ENCODE measurements around the gene PDE4D.

PDE4D gene

DNA sequence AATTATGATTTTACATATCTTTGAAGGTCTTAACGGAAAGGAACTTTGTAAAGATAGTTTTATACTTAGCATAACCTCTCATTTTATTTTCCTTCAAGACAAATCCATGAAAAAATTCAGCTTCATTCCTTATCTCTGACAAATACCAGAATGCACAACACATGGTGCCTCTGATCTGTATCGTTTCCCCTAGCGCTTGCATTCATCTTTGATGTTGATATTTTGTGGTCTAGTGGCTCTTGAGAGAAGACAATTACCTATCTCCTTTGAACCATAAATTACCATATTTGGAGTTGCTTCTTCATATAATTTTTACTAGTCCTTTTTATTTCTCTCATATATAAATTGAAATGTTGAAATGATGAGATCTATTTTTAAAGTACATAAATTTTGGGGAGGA lies 551.3 kb downstream of the PDE4D start:
- H3K27ac ChIP-seq, result no peak overlapping the region
- TF ChIP-seq, protein P1, sequence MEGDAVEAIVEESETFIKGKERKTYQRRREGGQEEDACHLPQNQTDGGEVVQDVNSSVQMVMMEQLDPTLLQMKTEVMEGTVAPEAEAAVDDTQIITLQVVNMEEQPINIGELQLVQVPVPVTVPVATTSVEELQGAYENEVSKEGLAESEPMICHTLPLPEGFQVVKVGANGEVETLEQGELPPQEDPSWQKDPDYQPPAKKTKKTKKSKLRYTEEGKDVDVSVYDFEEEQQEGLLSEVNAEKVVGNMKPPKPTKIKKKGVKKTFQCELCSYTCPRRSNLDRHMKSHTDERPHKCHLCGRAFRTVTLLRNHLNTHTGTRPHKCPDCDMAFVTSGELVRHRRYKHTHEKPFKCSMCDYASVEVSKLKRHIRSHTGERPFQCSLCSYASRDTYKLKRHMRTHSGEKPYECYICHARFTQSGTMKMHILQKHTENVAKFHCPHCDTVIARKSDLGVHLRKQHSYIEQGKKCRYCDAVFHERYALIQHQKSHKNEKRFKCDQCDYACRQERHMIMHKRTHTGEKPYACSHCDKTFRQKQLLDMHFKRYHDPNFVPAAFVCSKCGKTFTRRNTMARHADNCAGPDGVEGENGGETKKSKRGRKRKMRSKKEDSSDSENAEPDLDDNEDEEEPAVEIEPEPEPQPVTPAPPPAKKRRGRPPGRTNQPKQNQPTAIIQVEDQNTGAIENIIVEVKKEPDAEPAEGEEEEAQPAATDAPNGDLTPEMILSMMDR (IDR thresholded peaks at IDR 0.05), result no peak
- no peak for TF ChIP-seq ZFX (IDR thresholded peaks at IDR 0.05; ENCODE audit: borderline replicate concordance)

DNA sequence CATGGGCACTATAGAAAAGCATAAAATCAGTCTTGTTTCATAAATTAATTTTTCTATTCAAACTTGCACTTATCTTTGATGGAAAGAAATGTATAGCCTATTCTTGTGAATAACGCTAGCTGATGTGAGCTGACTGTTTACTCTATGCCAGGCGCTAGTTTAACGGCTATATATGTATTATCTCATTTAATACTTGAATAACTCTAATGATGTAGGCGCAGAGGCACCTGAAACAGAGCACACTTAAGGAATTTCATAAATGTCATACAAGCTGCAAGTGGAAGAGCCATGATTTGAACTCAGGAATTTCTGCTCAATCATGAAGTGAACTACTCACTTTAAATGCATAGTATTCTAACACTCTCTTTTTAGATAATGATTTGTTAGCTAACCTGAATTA lies 551.8 kb downstream of the PDE4D start:
- TF ChIP-seq, protein P1 (IDR thresholded peaks at IDR 0.05), result no peak
- TF ChIP-seq ZFX (IDR thresholded peaks at IDR 0.05; ENCODE audit: borderline replicate concordance), result no peak
- H3K27ac ChIP-seq, result no peak overlapping the region

DNA sequence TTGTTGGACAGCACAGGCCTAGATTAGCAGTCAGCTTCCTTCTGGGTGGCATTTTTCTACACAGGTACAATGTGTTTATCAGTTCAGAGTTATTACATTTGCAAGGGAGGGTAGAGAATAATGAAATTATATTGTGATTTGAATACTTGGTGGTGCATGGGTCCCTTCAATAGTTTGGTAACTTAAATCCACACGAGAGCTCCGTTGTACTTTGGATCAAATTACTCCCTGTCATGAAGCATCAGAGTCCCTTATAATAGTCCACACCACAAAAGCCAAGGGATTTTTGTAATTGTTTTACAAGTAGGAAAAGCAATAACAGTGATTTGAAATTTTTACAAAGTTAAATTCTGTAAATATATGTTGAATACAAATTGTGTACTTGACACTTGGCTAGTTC lies 552.4 kb downstream of the PDE4D start:
- no peak for TF ChIP-seq ZFX (IDR thresholded peaks at IDR 0.05; ENCODE audit: borderline replicate concordance)
- TF ChIP-seq, protein P1 (IDR thresholded peaks at IDR 0.05), result no peak
- no peak overlapping the region for H3K27ac ChIP-seq

DNA sequence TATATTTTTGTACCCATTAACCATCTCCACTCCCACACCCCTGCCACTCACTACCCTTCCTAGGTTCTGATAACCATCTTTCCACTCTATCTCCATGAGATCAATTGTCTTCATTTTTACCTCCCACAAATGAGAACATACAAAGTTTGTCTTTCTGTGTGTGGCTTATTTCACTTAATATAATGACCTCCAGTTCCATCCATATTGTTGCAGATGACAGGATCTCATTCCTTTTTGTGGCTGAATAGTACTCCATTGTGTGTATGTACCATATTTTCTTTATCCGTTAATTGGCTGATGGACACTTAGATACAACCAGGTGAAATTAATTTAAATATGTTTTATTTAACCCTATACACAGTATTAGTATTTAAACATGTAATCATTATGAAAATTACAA lies 552.9 kb downstream of the PDE4D start:
- TF ChIP-seq, protein P1 (IDR thresholded peaks at IDR 0.05), result no peak
- no peak for TF ChIP-seq ZFX (IDR thresholded peaks at IDR 0.05; ENCODE audit: borderline replicate concordance)
- H3K27ac ChIP-seq, result no peak overlapping the region

DNA sequence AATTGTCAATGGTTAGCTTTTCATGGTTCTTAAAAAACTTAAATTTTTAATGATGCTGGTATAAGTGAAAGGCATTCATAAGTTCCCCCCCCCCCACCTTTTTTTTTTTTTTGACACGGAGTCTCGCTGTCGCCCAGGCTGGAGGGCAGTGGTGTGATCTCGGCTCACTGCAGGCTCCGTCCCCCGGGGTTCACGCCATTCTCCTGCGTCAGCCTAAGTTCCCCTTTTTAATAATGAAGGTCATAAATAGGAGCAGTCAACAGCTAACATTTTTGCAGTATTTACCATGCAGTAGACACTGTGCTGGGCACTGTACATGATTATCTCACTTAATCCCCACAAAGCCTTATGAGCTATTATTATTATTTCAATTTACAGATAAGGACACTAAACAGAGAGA lies 556.3 kb downstream of the PDE4D start:
- H3K27ac ChIP-seq, result no peak overlapping the region
- TF ChIP-seq, protein P1 (IDR thresholded peaks at IDR 0.05), result no peak
- TF ChIP-seq ZFX (IDR thresholded peaks at IDR 0.05; ENCODE audit: borderline replicate concordance), result no peak

DNA sequence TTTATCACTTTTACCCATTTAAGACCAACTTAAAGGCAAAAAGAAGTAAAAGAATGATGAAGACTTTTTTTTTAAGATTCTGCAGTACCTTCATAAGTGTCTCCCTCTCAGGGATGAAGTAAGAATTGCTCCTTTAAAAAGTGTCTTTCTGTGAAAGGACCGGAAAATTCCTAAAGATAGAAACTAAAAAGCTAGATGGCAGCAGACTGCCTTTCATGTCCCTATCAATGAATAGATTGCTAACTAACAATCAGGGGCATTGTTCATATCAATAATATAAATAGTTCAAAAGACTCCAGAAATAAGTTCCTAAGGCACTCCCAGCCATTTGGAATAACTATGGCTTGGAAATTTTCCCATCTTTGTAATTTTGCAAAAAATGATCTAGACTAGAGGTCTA lies 558.0 kb downstream of the PDE4D start:
- no peak for TF ChIP-seq ZFX (IDR thresholded peaks at IDR 0.05; ENCODE audit: borderline replicate concordance)
- TF ChIP-seq, protein P1 (IDR thresholded peaks at IDR 0.05), result no peak
- H3K27ac ChIP-seq, result no peak overlapping the region

DNA sequence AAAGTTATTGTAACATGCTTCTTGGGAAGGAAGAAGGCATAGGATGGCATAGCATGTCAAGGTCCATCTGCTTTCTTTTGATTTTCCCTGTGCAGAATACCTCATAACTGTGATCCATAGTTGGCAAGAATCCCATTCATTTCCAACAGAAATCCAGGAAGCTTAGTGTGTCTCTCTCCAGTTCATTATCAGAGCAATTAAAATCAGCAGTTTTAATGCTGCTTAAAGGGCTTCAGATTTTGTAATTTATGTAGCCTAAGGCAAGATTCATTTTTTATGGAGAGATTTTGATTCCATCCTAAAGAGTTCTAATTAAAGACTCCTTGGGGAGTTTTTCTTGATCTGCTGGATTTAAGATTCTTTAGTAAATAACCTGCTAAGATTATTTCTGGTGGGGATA lies 560.1 kb downstream of the PDE4D start:
- TF ChIP-seq, protein P1 (IDR thresholded peaks at IDR 0.05), result no peak
- TF ChIP-seq ZFX (IDR thresholded peaks at IDR 0.05; ENCODE audit: borderline replicate concordance), result no peak

More for the DNA sequence above, 560.1 kb downstream of the PDE4D start:
- no peak overlapping the region for H3K27ac ChIP-seq

Data from 22Rv1 (cell line).